Liver (tissue), 3 donors: ENCODE measurements around the gene GRID1.

Experiments used
- ATF3 ChIP-seq: IDR thresholded peaks from 2 replicates; pipeline ENCODE4 v1.6.1; 2016; ENCODE audit warnings: antibody characterized with exemption
- CTCF ChIP-seq: fragments of 150-350 bp; IDR thresholded peaks from 2 replicates; pipeline ENCODE4 v1.5.1; 2017; ENCODE audit warnings: improper control_type of control experiment, low read depth, low read length; ENCODE audit not compliant: missing input control
- EGR1 ChIP-seq, 2 donors: IDR thresholded peaks; 2 replicates each; pipeline ENCODE4 v1.6.1; 2016 to 2018; ENCODE audit warnings: antibody characterized with exemption in 2 of 2, low read depth in 2 of 2
- HNF4A ChIP-seq, 2 donors: conservative IDR thresholded peaks; 2 replicates each; pipeline ENCODE4 v1.6.1; 2016; ENCODE audit warnings: antibody characterized with exemption in 2 of 2, mild to moderate bottlenecking in 2 of 2
- RAD21 ChIP-seq, 2 donors: IDR thresholded peaks; 2 replicates each; pipeline ENCODE4 v1.6.1; 2016; ENCODE audit warnings: antibody characterized with exemption in 2 of 2, mild to moderate bottlenecking in 2 of 2
- SP1 ChIP-seq: IDR thresholded peaks from 2 replicates; pipeline ENCODE4 v1.6.1; 2018; ENCODE audit warnings: antibody characterized with exemption, mild to moderate bottlenecking
- YY1 ChIP-seq: IDR thresholded peaks from 2 replicates; pipeline ENCODE4 v1.6.1; 2016; ENCODE audit warnings: antibody characterized with exemption, mild to moderate bottlenecking
- TF ChIP-seq, protein P1 (sequence below): IDR thresholded peaks from 2 replicates; pipeline ENCODE4 v1.6.1; 2016; ENCODE audit warnings: antibody characterized with exemption
- TF ChIP-seq, protein P2 (sequence below): IDR thresholded peaks from 2 replicates; pipeline ENCODE4 v1.6.1; 2016; ENCODE audit warnings: antibody characterized with exemption, mild to moderate bottlenecking
- donor health status: healthy.
- donor health status: healthy.

DNA sequence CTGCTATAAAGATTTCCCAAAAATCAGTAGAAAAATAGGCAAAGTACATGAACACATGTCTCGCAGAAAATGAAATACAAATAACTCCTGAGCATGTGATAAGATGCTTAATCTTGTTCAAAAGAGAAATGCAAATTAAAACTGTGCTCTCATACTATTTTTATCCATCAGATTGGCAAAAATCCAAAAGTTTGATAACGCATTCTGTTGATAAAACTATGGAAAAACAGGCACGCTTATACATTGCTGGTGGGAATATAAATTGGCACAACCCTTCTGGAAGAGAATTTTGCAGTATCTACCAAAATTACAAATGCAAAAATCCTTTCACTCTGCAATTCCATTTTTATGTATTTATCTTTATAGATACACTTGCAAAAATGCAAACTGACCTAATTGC, 315.0 kb downstream of the GRID1 start:
- TF ChIP-seq CTCF (no peak), EGR1 (IDR thresholded peaks at IDR 0.05; ENCODE audit: low read depth in 2 of 2) (no peak), ATF3 (no peak), YY1 (no peak), SP1 (no peak), RAD21 (IDR thresholded peaks at IDR 0.05) (no peak), HNF4A (conservative IDR thresholded peaks at IDR 0.05) (no peak)
- TF ChIP-seq, protein P1, sequence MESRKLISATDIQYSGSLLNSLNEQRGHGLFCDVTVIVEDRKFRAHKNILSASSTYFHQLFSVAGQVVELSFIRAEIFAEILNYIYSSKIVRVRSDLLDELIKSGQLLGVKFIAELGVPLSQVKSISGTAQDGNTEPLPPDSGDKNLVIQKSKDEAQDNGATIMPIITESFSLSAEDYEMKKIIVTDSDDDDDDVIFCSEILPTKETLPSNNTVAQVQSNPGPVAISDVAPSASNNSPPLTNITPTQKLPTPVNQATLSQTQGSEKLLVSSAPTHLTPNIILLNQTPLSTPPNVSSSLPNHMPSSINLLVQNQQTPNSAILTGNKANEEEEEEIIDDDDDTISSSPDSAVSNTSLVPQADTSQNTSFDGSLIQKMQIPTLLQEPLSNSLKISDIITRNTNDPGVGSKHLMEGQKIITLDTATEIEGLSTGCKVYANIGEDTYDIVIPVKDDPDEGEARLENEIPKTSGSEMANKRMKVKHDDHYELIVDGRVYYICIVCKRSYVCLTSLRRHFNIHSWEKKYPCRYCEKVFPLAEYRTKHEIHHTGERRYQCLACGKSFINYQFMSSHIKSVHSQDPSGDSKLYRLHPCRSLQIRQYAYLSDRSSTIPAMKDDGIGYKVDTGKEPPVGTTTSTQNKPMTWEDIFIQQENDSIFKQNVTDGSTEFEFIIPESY = no peak
- TF ChIP-seq, protein P2, sequence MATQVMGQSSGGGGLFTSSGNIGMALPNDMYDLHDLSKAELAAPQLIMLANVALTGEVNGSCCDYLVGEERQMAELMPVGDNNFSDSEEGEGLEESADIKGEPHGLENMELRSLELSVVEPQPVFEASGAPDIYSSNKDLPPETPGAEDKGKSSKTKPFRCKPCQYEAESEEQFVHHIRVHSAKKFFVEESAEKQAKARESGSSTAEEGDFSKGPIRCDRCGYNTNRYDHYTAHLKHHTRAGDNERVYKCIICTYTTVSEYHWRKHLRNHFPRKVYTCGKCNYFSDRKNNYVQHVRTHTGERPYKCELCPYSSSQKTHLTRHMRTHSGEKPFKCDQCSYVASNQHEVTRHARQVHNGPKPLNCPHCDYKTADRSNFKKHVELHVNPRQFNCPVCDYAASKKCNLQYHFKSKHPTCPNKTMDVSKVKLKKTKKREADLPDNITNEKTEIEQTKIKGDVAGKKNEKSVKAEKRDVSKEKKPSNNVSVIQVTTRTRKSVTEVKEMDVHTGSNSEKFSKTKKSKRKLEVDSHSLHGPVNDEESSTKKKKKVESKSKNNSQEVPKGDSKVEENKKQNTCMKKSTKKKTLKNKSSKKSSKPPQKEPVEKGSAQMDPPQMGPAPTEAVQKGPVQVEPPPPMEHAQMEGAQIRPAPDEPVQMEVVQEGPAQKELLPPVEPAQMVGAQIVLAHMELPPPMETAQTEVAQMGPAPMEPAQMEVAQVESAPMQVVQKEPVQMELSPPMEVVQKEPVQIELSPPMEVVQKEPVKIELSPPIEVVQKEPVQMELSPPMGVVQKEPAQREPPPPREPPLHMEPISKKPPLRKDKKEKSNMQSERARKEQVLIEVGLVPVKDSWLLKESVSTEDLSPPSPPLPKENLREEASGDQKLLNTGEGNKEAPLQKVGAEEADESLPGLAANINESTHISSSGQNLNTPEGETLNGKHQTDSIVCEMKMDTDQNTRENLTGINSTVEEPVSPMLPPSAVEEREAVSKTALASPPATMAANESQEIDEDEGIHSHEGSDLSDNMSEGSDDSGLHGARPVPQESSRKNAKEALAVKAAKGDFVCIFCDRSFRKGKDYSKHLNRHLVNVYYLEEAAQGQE = no peak
